KMS-11 (cell line): ENCODE measurements around the gene NDC80.
A peak's percentile ranks its signal among the peaks of the same experiment; 100 is the strongest.

Experiments used
- H2AFZ ChIP-seq: fragments of 200-600 bp; sonication (generic); 2 replicates; pipeline ENCODE4 v1.6.1; 2016; ENCODE audit warnings: antibody characterized with exemption, mixed run types, low read depth
- H3K27ac ChIP-seq: fragments of 200-600 bp; sonication (generic); 2 replicates; pipeline ENCODE4 v1.6.1; 2016; ENCODE audit warnings: mild to moderate bottlenecking, mixed run types
- H3K27me3 ChIP-seq: fragments of 200-600 bp; sonication (generic); 2 replicates; pipeline ENCODE4 v1.6.1; 2017; ENCODE audit warnings: mild to moderate bottlenecking, low read depth, mixed run types, moderate library complexity; ENCODE audit not compliant: insufficient read depth
- H3K36me3 ChIP-seq: fragments of 200-600 bp; sonication (generic); 2 replicates; pipeline ENCODE4 v1.6.1; 2017; ENCODE audit warnings: mild to moderate bottlenecking, mixed run types; ENCODE audit not compliant: insufficient read depth
- H3K4me1 ChIP-seq: fragments of 200-600 bp; sonication (generic); 2 replicates; pipeline ENCODE4 v1.6.1; 2016; ENCODE audit warnings: mild to moderate bottlenecking, low read depth, mixed run types; ENCODE audit not compliant: poor library complexity, severe bottlenecking
- H3K4me2 ChIP-seq: fragments of 200-600 bp; sonication (generic); 2 replicates; pipeline ENCODE4 v1.7.0; 2016; ENCODE audit warnings: mild to moderate bottlenecking, mixed run types
- H3K4me3 ChIP-seq: fragments of 200-600 bp; sonication (generic); IDR thresholded peaks from 2 replicates; pipeline ENCODE4 v1.6.1; 2017; ENCODE audit warnings: low read depth, low read length, mixed read lengths; ENCODE audit not compliant: insufficient read depth
- H3K79me2 ChIP-seq: fragments of 200-600 bp; sonication (generic); 2 replicates; pipeline ENCODE4 v1.6.1; 2016; ENCODE audit warnings: low read depth, mixed run types; ENCODE audit not compliant: insufficient read depth
- H3K9ac ChIP-seq: fragments of 200-600 bp; sonication (generic); 2 replicates; pipeline ENCODE4 v1.6.1; 2016; ENCODE audit warnings: mild to moderate bottlenecking, mixed run types
- H4K20me1 ChIP-seq: fragments of 200-600 bp; sonication (generic); 2 replicates; pipeline ENCODE4 v1.6.1; 2016; ENCODE audit warnings: mild to moderate bottlenecking, mixed run types; ENCODE audit not compliant: insufficient read depth
- CTCF ChIP-seq: fragments of 200-600 bp; sonication (generic); conservative IDR thresholded peaks from 2 replicates; pipeline ENCODE4 v1.6.1; 2017; ENCODE audit warnings: low read depth, mild to moderate bottlenecking, antibody characterized with exemption, low read length, moderate library complexity, mixed read lengths

NDC80 gene

GRCh38 chr18:2644535-2644934 is 73.2 kb downstream of the NDC80 start:
- H3K27ac ChIP-seq, result no peak overlapping the region
- no peak for TF ChIP-seq CTCF
- H3K4me3 ChIP-seq, result no peak overlapping the region
- H3K27me3 ChIP-seq, result no peaks in the 10 kb centered on the region
- no peaks in the 10 kb centered on the region for H3K79me2 ChIP-seq
- H3K9ac ChIP-seq, result no peak overlapping the region
- H3K4me2 ChIP-seq, result peak overlapping the region; percentile 79; the same call in 1 of the 2 replicates
- peaks cover 63% of the 10 kb centered on the region for H3K4me1 ChIP-seq
- H3K36me3 ChIP-seq, result no peaks in the 10 kb centered on the region
- H4K20me1 ChIP-seq, result no peaks in the 10 kb centered on the region
- H2AFZ ChIP-seq, result no peak overlapping the region

- Histone ChIP-seq H3K4me3 (no peak overlapping the region), H3K27ac (no peak overlapping the region), H2AFZ (no peak overlapping the region), H4K20me1 (no peaks in the 10 kb centered on the region; the same call in 1 of the 2 replicates), H3K4me2 (no peak overlapping the region), H3K27me3 (no peaks in the 10 kb centered on the region), H3K4me1 (peaks cover 12% of the 10 kb centered on the region), H3K79me2 (peaks cover 11% of the 10 kb centered on the region), H3K36me3 (no peaks in the 10 kb centered on the region), H3K9ac (no peak overlapping the region)
- no peak for TF ChIP-seq CTCF
Observed at GRCh38 chr18:2651981-2652380, 80.6 kb downstream of the NDC80 start.

GRCh38 chr18:2653467-2653866 is 82.1 kb downstream of the NDC80 start:
- peaks cover 11% of the 10 kb centered on the region for H4K20me1 ChIP-seq
- no peak overlapping the region for H3K9ac ChIP-seq
- peaks cover 26% of the 10 kb centered on the region for H3K79me2 ChIP-seq
- H3K27ac ChIP-seq, result no peak overlapping the region
- TF ChIP-seq CTCF, result no peak
- H2AFZ ChIP-seq, result no peak overlapping the region
- no peaks in the 10 kb centered on the region for H3K36me3 ChIP-seq
- no peak overlapping the region for H3K4me2 ChIP-seq
- peaks cover 17% of the 10 kb centered on the region for H3K4me1 ChIP-seq
- no peaks in the 10 kb centered on the region for H3K27me3 ChIP-seq
- H3K4me3 ChIP-seq, result no peak overlapping the region

GRCh38 chr18:2654169-2654927 is 83.0 kb downstream of the NDC80 start:
- TF ChIP-seq CTCF, result no peak
- H3K4me3 ChIP-seq, result peak overlapping the region; percentile 4
- peak overlapping the region; percentile 96; the same call in 1 of the 2 replicates for H3K9ac ChIP-seq
- H3K79me2 ChIP-seq, result peaks cover 35% of the 10 kb centered on the region
- H4K20me1 ChIP-seq, result peaks cover 11% of the 10 kb centered on the region
- H3K36me3 ChIP-seq, result no peaks in the 10 kb centered on the region
- peak overlapping the region; percentile 66 for H2AFZ ChIP-seq
- H3K4me1 ChIP-seq, result peaks cover 25% of the 10 kb centered on the region
- H3K4me2 ChIP-seq, result peak overlapping the region; percentile 42
- no peaks in the 10 kb centered on the region for H3K27me3 ChIP-seq
- H3K27ac ChIP-seq, result 0 out of 2 replicates have a peak overlapping the region, but pooled peaks have one; percentile 89
